ENCODE measurements around the gene NTSR2.

NTSR2 gene

DNA sequence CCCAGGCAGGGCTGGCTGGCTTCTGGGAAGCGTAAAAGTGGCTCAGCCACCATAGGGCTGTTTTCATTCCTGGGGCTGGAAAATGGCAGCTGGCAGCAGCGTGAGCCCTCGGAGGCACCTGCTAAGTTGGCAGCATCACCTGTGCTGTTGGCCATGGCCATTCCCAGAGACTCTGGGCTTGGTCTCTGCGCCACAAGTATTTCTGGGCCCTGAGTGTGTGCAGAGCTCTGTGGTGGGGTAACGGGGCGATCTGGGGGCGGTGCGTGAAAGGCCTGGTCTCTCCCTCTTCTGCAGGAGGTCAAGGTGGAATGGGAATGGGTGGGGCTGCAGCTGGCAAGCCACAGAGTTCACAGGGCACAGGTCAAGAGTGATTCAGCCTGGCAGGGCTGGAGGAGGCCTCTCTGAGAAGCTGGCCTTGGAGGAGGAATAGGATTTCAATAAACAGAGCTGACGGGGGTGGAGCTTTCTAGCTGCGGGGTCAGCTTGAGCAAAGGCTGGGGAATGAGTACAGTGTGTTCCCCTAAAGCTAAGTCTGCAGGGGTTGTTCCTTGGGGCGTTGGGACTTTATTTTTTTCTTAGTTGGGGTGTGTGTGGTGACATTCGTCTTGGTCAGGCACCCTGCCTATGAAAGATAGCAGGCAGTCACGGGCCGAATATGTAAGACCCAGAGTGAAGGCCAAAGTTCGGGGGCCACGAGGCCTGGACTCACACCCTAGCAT is 10.3 kb upstream of the NTSR2 start:
- Histone ChIP-seq H3K4me3 (ENCODE audit: low read depth in 1 of 2, low read length in 2 of 2) (no peak overlapping the region), H3K9me3 (ENCODE audit: control insufficient read depth in 1 of 2, low read length in 2 of 2) (no peaks in the 10 kb centered on the region), H3K27ac (ENCODE audit: low read depth, low read length) (no peak overlapping the region), H3K36me3 (ENCODE audit: control insufficient read depth in 1 of 2, insufficient read depth in 2 of 2, low read length in 2 of 2) (no peaks in the 10 kb centered on the region), H3K9ac (ENCODE audit: low read depth in 1 of 2, low read length in 2 of 2) (no peak overlapping the region), H3K27me3 (ENCODE audit: control insufficient read depth in 1 of 2, insufficient read depth in 2 of 2, low read length in 2 of 2) (peaks cover 20 to 26% of the 10 kb centered on the region in 2 donors), H3K4me1 (ENCODE audit: control insufficient read depth in 1 of 2, insufficient read depth in 2 of 2, low read length in 2 of 2) (peaks cover 0 to 11% of the 10 kb centered on the region in 2 donors)

DNA sequence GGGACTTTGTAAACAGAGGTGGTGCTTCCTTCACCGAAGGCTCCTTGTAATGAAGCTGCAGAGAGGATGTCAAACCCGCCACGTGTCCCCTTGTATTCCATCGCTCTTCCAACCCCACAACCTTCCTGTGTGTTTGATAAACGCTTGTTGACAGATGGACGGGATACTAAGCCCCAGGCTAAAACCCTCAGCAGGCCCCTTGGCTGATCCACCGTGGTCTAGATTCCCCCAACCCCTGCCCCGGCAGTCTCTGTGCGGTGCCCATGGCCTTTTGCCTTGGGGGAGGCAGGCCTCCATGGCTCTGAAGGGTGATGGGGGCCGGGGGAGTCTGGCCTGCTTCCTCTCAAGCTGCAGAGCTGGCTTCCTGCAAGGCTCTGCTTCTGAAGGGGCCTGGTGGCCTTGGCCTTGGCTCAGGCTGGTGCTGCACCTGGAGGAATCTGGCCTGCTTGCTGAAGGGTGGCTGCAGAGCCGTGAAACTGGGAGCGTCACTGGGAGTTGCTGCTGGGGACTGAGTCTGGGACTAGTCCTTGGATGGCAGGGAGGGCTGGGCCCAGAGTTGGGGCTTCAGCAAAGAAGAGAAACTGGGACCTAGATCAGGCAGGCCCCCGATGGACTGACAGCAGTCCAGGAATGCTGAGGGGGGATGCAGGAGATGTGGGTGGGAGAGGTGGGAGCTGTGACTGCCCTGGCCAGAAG is 9.6 kb upstream of the NTSR2 start:
- Histone ChIP-seq H3K4me1 (ENCODE audit: control insufficient read depth in 1 of 2, insufficient read depth in 2 of 2, low read length in 2 of 2) (peaks cover 0 to 11% of the 10 kb centered on the region in 2 donors), H3K27ac (ENCODE audit: low read depth, low read length) (no peak overlapping the region), H3K9ac (ENCODE audit: low read depth in 1 of 2, low read length in 2 of 2) (no peak overlapping the region), H3K9me3 (ENCODE audit: control insufficient read depth in 1 of 2, low read length in 2 of 2) (no peaks in the 10 kb centered on the region), H3K36me3 (ENCODE audit: control insufficient read depth in 1 of 2, insufficient read depth in 2 of 2, low read length in 2 of 2) (no peaks in the 10 kb centered on the region), H3K4me3 (ENCODE audit: low read depth in 1 of 2, low read length in 2 of 2) (no peak overlapping the region), H3K27me3 (ENCODE audit: control insufficient read depth in 1 of 2, insufficient read depth in 2 of 2, low read length in 2 of 2) (peaks cover 18 to 22% of the 10 kb centered on the region in 2 donors)

DNA sequence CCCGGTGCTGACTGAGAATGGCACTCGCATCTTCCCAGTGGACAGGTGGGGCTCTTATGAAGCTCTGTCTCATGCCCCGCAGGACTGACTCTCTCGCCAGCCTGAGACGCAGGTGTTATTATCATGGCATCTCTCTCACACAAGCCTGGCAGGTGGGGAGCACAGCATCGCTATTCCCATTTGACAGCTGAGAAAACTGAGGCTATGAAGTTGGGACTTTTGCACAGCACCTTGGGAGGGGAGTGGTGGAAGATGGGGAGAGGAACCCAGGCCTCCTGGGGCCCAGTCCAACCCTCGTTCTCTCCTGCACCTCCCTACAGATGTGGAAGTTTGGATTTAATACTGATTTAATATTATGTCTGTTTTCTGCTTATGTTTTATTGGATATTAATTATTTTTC is 9.0 kb upstream of the NTSR2 start:
- H3K27me3 ChIP-seq (ENCODE audit: control insufficient read depth in 1 of 2, insufficient read depth in 2 of 2, low read length in 2 of 2), result peaks cover 17 to 22% of the 10 kb centered on the region in 2 donors

DNA sequence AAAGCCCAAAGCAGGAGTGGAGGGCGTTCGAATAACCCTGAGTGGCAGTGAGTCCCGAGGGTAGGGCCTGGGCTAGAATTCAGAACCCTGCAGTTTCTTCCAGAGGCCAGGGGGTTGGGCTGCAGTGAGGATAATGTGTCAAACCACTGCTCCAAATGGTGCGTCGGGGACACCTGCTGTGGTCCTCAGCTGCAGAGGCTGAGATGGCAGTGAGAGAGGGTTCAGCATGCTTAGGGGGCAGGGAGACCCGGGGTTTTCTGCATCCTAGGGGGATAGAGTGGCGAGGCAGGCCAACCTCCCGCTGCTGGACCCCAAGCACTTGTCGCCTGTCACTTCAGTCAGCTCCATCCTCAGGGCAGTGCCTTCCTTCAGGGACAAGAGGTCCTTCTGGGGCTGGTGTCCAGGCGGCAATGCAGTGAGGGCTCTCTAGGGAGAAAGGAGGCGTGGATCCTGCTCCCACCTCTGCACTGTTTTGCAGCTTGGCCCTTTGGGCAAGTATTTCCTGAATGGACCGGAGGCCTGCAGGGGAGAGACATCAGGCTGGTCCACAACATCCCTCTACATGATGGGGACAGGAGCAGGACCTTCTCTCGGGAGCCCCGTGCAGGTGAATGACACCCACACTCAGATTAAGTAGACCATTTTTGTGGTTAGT is 8.4 kb upstream of the NTSR2 start:
- H3K27me3 ChIP-seq (ENCODE audit: control insufficient read depth in 1 of 2, insufficient read depth in 2 of 2, low read length in 2 of 2), result peaks cover 11 to 22% of the 10 kb centered on the region in 2 donors
- no peak overlapping the region for H3K4me3 ChIP-seq (ENCODE audit: low read depth in 1 of 2, low read length in 2 of 2)
- H3K27ac ChIP-seq (ENCODE audit: low read depth, low read length), result no peak overlapping the region

More for the DNA sequence above, 9.0 kb upstream of the NTSR2 start:
- Histone ChIP-seq H3K27ac (ENCODE audit: low read depth, low read length) (no peak overlapping the region), H3K4me1 (ENCODE audit: control insufficient read depth in 1 of 2, insufficient read depth in 2 of 2, low read length in 2 of 2) (peaks cover 0 to 11% of the 10 kb centered on the region in 2 donors), H3K9me3 (ENCODE audit: control insufficient read depth in 1 of 2, low read length in 2 of 2) (no peaks in the 10 kb centered on the region), H3K4me3 (ENCODE audit: low read depth in 1 of 2, low read length in 2 of 2) (no peak overlapping the region), H3K36me3 (ENCODE audit: control insufficient read depth in 1 of 2, insufficient read depth in 2 of 2, low read length in 2 of 2) (no peaks in the 10 kb centered on the region), H3K9ac (ENCODE audit: low read depth in 1 of 2, low read length in 2 of 2) (no peak overlapping the region)

DNA sequence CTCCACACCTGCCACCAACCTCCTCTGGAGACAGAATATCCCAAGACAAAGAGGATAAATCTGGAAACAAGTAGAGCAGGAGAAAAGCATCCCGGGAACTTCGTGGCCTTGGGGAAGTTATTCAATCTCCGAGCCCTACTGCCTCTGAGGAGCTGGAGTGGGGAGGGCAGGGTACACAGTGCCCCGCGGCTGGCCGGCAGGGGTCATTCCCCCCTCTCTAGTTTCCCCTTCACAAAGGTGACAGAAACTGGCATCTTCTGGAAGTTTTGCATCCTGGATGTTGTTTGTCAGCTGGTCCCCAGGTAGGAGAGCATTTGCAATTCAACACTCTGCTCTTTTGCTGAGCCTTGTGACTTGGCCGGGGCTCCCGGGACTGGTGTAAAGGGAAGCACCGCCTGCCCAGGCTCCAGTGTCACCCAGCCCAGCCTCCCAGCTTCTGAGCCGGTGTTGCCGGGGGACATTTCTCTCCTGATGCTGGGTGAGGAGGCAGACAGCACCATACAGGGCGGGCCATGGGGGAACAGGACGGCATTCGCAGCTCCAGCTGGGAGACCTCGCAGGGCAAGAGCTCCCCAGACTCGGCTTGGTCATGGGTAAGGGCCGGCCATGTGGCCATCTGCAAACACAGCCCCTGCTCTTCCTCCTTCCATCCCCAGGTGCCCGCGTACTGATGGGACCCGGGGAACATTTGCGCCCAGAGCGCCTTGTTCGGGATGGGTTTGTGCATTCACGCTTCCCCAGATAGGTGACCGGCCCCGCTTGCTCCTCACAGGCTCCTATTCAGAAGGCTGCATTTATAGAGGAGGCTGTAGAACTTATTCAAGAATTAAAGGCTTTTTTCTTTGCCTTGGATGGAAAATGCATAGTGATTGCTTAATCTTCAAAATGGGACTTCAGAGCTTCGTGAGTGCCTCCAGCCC is 7.4 kb upstream of the NTSR2 start:
- Histone ChIP-seq H3K9me3 (ENCODE audit: control insufficient read depth in 1 of 2, low read length in 2 of 2) (no peaks in the 10 kb centered on the region), H3K4me1 (ENCODE audit: control insufficient read depth in 1 of 2, insufficient read depth in 2 of 2, low read length in 2 of 2) (peaks cover 0 to 11% of the 10 kb centered on the region in 2 donors), H3K27ac (ENCODE audit: low read depth, low read length) (no peak overlapping the region), H3K36me3 (ENCODE audit: control insufficient read depth in 1 of 2, insufficient read depth in 2 of 2, low read length in 2 of 2) (no peaks in the 10 kb centered on the region), H3K27me3 (ENCODE audit: control insufficient read depth in 1 of 2, insufficient read depth in 2 of 2, low read length in 2 of 2) (peaks cover 11 to 22% of the 10 kb centered on the region in 2 donors), H3K4me3 (ENCODE audit: low read depth in 1 of 2, low read length in 2 of 2) (no peak overlapping the region), H3K9ac (ENCODE audit: low read depth in 1 of 2, low read length in 2 of 2) (no peak overlapping the region)

More for the DNA sequence above, 8.4 kb upstream of the NTSR2 start:
- Histone ChIP-seq H3K9me3 (ENCODE audit: control insufficient read depth in 1 of 2, low read length in 2 of 2) (no peaks in the 10 kb centered on the region), H3K4me1 (ENCODE audit: control insufficient read depth in 1 of 2, insufficient read depth in 2 of 2, low read length in 2 of 2) (peaks cover 0 to 11% of the 10 kb centered on the region in 2 donors), H3K9ac (ENCODE audit: low read depth in 1 of 2, low read length in 2 of 2) (no peak overlapping the region), H3K36me3 (ENCODE audit: control insufficient read depth in 1 of 2, insufficient read depth in 2 of 2, low read length in 2 of 2) (no peaks in the 10 kb centered on the region)

DNA sequence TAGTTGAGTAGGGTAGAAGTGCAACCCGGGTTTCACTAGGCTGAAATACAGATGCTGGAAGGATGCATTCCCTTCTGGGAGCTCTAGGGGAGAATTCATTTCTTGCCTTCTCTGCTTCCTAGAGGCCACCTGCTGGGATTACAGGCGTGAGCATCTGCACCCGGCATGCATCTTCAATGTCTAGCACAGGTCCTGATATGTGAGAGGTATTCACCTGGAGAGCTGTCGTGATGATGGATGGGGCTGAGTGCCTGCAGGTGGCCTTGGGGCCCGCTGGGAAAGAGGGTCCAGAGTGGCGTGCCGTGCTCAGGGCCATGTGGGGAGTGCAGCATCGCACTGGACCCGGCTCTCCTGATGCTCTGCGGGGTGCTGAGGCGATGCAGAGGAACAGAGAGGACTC is 6.6 kb upstream of the NTSR2 start:
- Histone ChIP-seq H3K9ac (ENCODE audit: low read depth in 1 of 2, low read length in 2 of 2) (no peak overlapping the region), H3K9me3 (ENCODE audit: control insufficient read depth in 1 of 2, low read length in 2 of 2) (no peaks in the 10 kb centered on the region), H3K27me3 (ENCODE audit: control insufficient read depth in 1 of 2, insufficient read depth in 2 of 2, low read length in 2 of 2) (peaks cover 11 to 22% of the 10 kb centered on the region in 2 donors), H3K4me1 (ENCODE audit: control insufficient read depth in 1 of 2, insufficient read depth in 2 of 2, low read length in 2 of 2) (peaks cover 0 to 11% of the 10 kb centered on the region in 2 donors), H3K27ac (ENCODE audit: low read depth, low read length) (no peak overlapping the region), H3K4me3 (ENCODE audit: low read depth in 1 of 2, low read length in 2 of 2) (no peak overlapping the region), H3K36me3 (ENCODE audit: control insufficient read depth in 1 of 2, insufficient read depth in 2 of 2, low read length in 2 of 2) (no peaks in the 10 kb centered on the region)

DNA sequence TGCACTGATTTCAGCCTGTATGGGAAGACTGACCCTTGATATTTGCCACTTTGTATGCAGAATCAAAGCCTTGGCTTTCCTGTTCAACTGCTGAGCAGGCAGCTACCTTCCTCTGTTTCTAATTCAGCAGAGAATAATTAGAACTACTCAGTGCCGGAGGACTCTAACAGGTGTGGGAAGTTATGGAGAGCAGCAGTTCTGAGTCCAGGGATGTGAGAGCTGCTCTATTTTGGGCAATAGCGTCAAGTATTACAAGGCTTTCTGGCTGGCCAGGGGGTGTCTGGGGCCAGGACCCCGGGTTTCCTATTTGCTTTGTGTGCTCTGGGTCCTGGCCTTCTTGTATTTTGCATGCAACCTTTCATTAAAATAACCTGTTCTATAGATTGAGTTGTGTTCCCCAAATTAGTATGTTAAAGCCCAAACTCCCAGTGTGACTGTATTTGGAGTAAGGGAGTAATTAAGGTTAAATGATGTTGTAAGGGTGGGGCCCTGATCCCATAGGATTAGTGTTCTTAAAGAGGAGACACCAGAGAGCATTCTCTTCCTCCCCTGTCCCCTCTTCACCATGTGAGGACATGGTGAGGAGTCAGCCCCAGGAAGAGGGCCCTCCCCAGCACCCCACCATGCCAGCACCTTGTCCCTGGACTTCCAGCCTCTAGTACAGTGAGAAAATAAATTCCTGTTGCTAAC is 5.6 kb upstream of the NTSR2 start:
- no peaks in the 10 kb centered on the region for H3K36me3 ChIP-seq (ENCODE audit: control insufficient read depth in 1 of 2, insufficient read depth in 2 of 2, low read length in 2 of 2)
- no peak overlapping the region for H3K4me3 ChIP-seq (ENCODE audit: low read depth in 1 of 2, low read length in 2 of 2)
- no peak overlapping the region for H3K27ac ChIP-seq (ENCODE audit: low read depth, low read length)
- peaks cover 0 to 4% of the 10 kb centered on the region in 2 donors for H3K4me1 ChIP-seq (ENCODE audit: control insufficient read depth in 1 of 2, insufficient read depth in 2 of 2, low read length in 2 of 2)
- H3K9me3 ChIP-seq (ENCODE audit: control insufficient read depth in 1 of 2, low read length in 2 of 2), result no peaks in the 10 kb centered on the region
- H3K9ac ChIP-seq (ENCODE audit: low read depth in 1 of 2, low read length in 2 of 2), result no peak overlapping the region
- H3K27me3 ChIP-seq (ENCODE audit: control insufficient read depth in 1 of 2, insufficient read depth in 2 of 2, low read length in 2 of 2), result peaks cover 15 to 25% of the 10 kb centered on the region in 2 donors

DNA sequence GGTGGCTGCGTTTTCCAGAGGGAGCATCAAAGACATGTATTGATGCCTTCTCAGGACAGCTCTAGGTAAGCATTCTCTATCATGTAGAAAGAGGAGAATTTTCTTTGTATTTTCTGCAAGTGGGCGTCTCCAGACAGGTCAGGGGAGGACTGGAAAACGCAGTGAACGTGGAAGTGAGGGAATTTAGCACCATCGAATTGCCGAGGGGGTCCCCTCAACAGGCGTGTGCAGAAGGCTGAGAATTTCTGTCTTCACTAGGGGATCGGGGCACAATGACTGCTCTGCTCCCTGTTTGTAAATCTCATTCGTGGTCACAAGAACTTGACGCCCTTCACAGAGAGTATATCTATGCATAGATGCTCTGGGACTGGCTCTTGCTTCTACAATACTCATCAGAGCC is 5.0 kb upstream of the NTSR2 start:
- Histone ChIP-seq H3K9me3 (ENCODE audit: control insufficient read depth in 1 of 2, low read length in 2 of 2) (no peaks in the 10 kb centered on the region), H3K4me1 (ENCODE audit: control insufficient read depth in 1 of 2, insufficient read depth in 2 of 2, low read length in 2 of 2) (no peaks in the 10 kb centered on the region), H3K27me3 (ENCODE audit: control insufficient read depth in 1 of 2, insufficient read depth in 2 of 2, low read length in 2 of 2) (peaks cover 21 to 30% of the 10 kb centered on the region in 2 donors), H3K9ac (ENCODE audit: low read depth in 1 of 2, low read length in 2 of 2) (no peak overlapping the region), H3K27ac (ENCODE audit: low read depth, low read length) (no peak overlapping the region), H3K36me3 (ENCODE audit: control insufficient read depth in 1 of 2, insufficient read depth in 2 of 2, low read length in 2 of 2) (no peaks in the 10 kb centered on the region), H3K4me3 (ENCODE audit: low read depth in 1 of 2, low read length in 2 of 2) (no peak overlapping the region)

DNA sequence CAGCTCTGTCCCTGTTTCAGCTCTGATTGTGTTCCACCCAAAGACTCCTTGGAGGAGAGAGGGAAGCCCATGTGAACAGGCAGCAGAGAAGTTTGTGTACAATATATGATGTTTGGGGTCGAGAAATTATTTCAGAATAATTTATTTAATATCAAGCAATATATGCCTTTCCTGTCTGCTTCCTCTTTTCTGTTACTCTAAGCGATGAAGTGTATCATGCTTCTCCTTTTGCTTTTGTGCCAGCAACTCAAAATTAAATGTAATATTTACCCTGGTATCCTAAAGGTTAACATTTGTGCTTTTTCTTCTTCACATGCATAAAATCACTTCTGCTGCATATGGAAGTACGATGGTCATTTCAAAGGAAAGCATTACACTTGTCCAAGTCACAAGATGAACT is 2.4 kb upstream of the NTSR2 start:
- Histone ChIP-seq H3K4me1 (ENCODE audit: control insufficient read depth in 1 of 2, insufficient read depth in 2 of 2, low read length in 2 of 2) (no peaks in the 10 kb centered on the region), H3K4me3 (ENCODE audit: low read depth in 1 of 2, low read length in 2 of 2) (no peak overlapping the region), H3K27me3 (ENCODE audit: control insufficient read depth in 1 of 2, insufficient read depth in 2 of 2, low read length in 2 of 2) (peaks cover 18 to 20% of the 10 kb centered on the region in 2 donors), H3K9ac (ENCODE audit: low read depth in 1 of 2, low read length in 2 of 2) (no peak overlapping the region), H3K9me3 (ENCODE audit: control insufficient read depth in 1 of 2, low read length in 2 of 2) (no peaks in the 10 kb centered on the region), H3K36me3 (ENCODE audit: control insufficient read depth in 1 of 2, insufficient read depth in 2 of 2, low read length in 2 of 2) (no peaks in the 10 kb centered on the region), H3K27ac (ENCODE audit: low read depth, low read length) (no peak overlapping the region)

Data from duodenal mucosa (tissue), 2 donors.